Testis (tissue), 2 donors: ENCODE results near the gene LRRFIP1.

Source experiments
- CTCF ChIP-seq, 3 experiments: fragments of 450-650 bp in 2 of 3; fragments of 200-600 bp in 1 of 3; sonication (generic) in 1 of 3; IDR thresholded peaks; one replicate each; pipeline ENCODE4 v1.5.1; 2016 to 2019; ENCODE audit warnings: antibody characterized with exemption in 3 of 3, mild to moderate bottlenecking in 2 of 3, moderate library complexity in 1 of 3
- POLR2A ChIP-seq: fragments of 450-650 bp; IDR thresholded peaks from one replicate; pipeline ENCODE4 v1.6.1; 2017; ENCODE audit warnings: antibody characterized with exemption, mild to moderate bottlenecking, moderate library complexity

DNA sequence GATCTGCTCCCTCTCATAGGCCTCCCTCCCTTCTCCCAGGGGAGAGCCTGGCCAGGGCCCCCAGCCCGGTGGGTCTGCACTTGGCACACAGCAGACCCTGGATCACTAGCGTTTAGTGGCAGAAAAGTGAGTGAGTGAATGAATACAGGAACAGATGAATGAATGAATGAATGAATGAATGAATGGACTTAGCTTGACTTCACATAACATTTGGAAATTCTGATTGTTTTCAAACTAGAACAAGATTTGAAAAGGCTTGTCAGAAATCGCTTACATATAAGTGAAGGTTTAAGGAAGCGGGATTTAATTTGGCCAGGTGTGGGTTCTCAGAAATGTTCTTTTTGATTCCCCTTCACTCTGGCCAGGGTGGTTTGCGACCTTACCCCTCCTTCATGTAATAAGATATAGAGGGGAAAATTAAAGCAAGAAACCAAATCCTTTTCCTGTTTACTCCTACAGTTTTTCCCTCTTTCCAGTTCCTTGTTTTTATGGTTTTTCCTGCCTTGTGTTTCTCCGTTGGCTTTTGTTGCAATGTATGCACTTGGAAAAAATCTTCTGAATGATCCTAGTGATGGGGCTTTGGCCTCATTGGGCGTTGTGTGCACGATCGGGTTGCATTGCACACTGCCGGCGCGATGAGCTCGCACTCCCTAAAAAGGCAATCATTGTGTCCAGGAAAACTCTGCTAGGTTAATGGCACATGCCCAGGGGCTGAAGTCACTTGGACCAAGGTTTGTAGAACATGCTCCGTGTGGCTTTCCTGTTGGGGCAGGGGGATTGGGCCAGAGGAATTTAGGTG, 16.4 kb downstream of the LRRFIP1 start:
- no peak for TF ChIP-seq CTCF (IDR thresholded peaks at IDR 0.05)
- no peak for TF ChIP-seq POLR2A
